MM.1S (cell line): ENCODE results near the gene MAFB.

Source experiments
- DNase-seq: peaks from one replicate; pipeline ENCODE4 v3.0.0-alpha.2; 2015
- H2AFZ ChIP-seq: fragments of 300-600 bp; sonication (generic); 2 replicates; pipeline ENCODE4 v1.6.0; 2016; ENCODE audit warnings: antibody characterized with exemption, low read length
- H3F3A ChIP-seq: fragments of 300-600 bp; sonication (generic); 2 replicates; pipeline ENCODE4 v1.6.1; 2016; ENCODE audit warnings: mild to moderate bottlenecking, antibody characterized with exemption, low read length, moderate library complexity, mixed read lengths; ENCODE audit not compliant: insufficient read depth
- H3K27ac ChIP-seq: fragments of 300-600 bp; sonication (generic); 2 replicates; pipeline ENCODE4 v1.5.1; 2016; ENCODE audit warnings: mild to moderate bottlenecking, low read length
- H3K27me3 ChIP-seq: fragments of 300-600 bp; sonication (generic); replicated peaks from 2 replicates; pipeline ENCODE4 v1.6.0; 2016; ENCODE audit warnings: low read length; ENCODE audit not compliant: insufficient read depth
- H3K36me3 ChIP-seq: fragments of 300-600 bp; sonication (generic); replicated peaks from 2 replicates; pipeline ENCODE4 v1.6.1; 2016; ENCODE audit warnings: mild to moderate bottlenecking, low read length, mixed read lengths; ENCODE audit not compliant: insufficient read depth
- H3K4me1 ChIP-seq: fragments of 300-600 bp; sonication (generic); 2 replicates; pipeline ENCODE4 v1.6.1; 2016; ENCODE audit warnings: low read length, mixed read lengths
- H3K4me2 ChIP-seq: fragments of 300-600 bp; sonication (generic); 2 replicates; pipeline ENCODE4 v1.6.0; 2016; ENCODE audit warnings: low read depth, low read length
- H3K4me3 ChIP-seq: fragments of 300-600 bp; sonication (generic); 2 replicates; pipeline ENCODE4 v1.5.1; 2016; ENCODE audit warnings: low read length, mixed read lengths
- H3K79me2 ChIP-seq: fragments of 300-600 bp; sonication (generic); 2 replicates; pipeline ENCODE4 v1.6.1; 2016; ENCODE audit warnings: mixed run types, low read length, mixed read lengths
- H3K9ac ChIP-seq: fragments of 300-600 bp; sonication (generic); 2 replicates; pipeline ENCODE4 v1.6.1; 2016; ENCODE audit warnings: low read length, mixed read lengths
- H3K9me2 ChIP-seq: fragments of 300-600 bp; sonication (generic); replicated peaks from 2 replicates; pipeline ENCODE4 v1.6.1; 2016; ENCODE audit warnings: mild to moderate bottlenecking, low read length, mixed read lengths; ENCODE audit not compliant: insufficient read depth
- H3K9me3 ChIP-seq: fragments of 300-600 bp; sonication (generic); replicated peaks from 2 replicates; pipeline ENCODE4 v1.6.1; 2016; ENCODE audit warnings: mild to moderate bottlenecking, low read length, mixed read lengths; ENCODE audit not compliant: insufficient read depth
- H4K20me1 ChIP-seq: fragments of 300-600 bp; sonication (generic); 2 replicates; pipeline ENCODE4 v1.6.1; 2016; ENCODE audit warnings: mild to moderate bottlenecking, low read length, moderate library complexity, mixed read lengths; ENCODE audit not compliant: insufficient read depth
- EZH2 ChIP-seq: fragments of 300-600 bp; sonication (generic); optimal IDR thresholded peaks from 2 replicates; pipeline ENCODE3; 2017; ENCODE audit warnings: low read depth, mild to moderate bottlenecking, antibody characterized with exemption, low read length, mixed read lengths
- EZH2phosphoT487 ChIP-seq: fragments of 300-600 bp; sonication (generic); IDR thresholded peaks from 2 replicates; pipeline ENCODE4 v1.6.1; 2018; ENCODE audit warnings: antibody characterized with exemption, low read length
- TF ChIP-seq, protein P1 (sequence below): fragments of 300-600 bp; sonication (generic); IDR thresholded peaks from 2 replicates; pipeline ENCODE4 v1.5.1; 2016; ENCODE audit warnings: antibody characterized with exemption, low read length, mixed read lengths

The MAFB gene

DNA sequence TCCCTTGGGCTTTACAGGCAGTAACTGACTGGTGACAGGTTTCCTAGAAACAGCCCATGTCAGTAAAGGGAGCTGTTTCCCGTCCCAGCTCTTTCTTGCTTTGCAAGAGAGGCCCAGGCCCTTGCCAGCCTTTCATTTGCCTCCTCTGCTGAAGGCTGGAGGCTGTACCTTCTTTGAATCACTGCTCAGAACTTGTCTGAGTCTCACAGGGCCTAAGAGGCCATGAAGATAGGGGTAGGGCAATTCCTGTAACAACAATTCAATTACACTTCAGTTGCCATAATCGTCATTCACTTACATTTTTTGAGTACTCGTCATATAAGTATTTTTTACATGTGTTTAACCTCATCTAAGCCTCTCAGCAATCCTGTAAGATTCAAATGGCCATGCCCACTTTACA, 25.9 kb upstream of the MAFB start:
- Histone ChIP-seq H3K9me2 (no peaks in the 10 kb centered on the region), H2AFZ (no peak overlapping the region)

DNA sequence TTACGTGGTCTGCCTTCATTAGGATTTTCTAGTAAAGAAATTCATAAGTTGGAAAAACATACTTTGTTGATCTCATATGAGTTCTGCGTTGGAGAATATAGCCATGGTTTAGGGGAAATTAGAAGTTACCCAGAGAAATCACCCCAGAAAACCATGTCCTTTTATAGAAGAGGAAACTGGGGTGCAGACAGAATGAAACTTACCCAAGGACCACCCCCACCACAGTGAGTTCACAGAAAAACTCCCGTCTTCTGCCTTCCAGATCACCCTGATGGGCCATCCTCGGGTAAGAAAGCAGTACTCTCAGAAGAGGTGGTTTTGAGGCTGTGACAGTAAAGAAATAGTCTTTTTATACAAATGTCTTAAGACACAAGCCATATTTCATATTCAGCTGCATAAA, 25.1 kb upstream of the MAFB start:
- no peaks in the 10 kb centered on the region for H3K36me3 ChIP-seq

More for the DNA sequence above, 25.9 kb upstream of the MAFB start:
- no peaks in the 10 kb centered on the region for H3K36me3 ChIP-seq
- no peaks in the 10 kb centered on the region for H3K27me3 ChIP-seq
- H3K4me2 ChIP-seq: no peak overlapping the region
- no peak overlapping the region for H3K4me3 ChIP-seq
- no peaks in the 10 kb centered on the region for H3K4me1 ChIP-seq
- H3K9me3 ChIP-seq: no peaks in the 10 kb centered on the region
- H3K27ac ChIP-seq: no peak overlapping the region
- no peak for TF ChIP-seq EZH2phosphoT487
- TF ChIP-seq, protein P1, sequence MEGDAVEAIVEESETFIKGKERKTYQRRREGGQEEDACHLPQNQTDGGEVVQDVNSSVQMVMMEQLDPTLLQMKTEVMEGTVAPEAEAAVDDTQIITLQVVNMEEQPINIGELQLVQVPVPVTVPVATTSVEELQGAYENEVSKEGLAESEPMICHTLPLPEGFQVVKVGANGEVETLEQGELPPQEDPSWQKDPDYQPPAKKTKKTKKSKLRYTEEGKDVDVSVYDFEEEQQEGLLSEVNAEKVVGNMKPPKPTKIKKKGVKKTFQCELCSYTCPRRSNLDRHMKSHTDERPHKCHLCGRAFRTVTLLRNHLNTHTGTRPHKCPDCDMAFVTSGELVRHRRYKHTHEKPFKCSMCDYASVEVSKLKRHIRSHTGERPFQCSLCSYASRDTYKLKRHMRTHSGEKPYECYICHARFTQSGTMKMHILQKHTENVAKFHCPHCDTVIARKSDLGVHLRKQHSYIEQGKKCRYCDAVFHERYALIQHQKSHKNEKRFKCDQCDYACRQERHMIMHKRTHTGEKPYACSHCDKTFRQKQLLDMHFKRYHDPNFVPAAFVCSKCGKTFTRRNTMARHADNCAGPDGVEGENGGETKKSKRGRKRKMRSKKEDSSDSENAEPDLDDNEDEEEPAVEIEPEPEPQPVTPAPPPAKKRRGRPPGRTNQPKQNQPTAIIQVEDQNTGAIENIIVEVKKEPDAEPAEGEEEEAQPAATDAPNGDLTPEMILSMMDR: no peak
- no peak for TF ChIP-seq EZH2
- no peak for DNase-seq
- no peaks in the 10 kb centered on the region for H4K20me1 ChIP-seq
- H3F3A ChIP-seq: no peaks in the 10 kb centered on the region
- no peaks in the 10 kb centered on the region for H3K79me2 ChIP-seq
- no peak overlapping the region for H3K9ac ChIP-seq

GRCh38 chr20:40713508-40713907, 24.5 kb upstream of the MAFB start:
- Histone ChIP-seq H3K36me3 (no peaks in the 10 kb centered on the region), H3K27ac (no peak overlapping the region), H4K20me1 (no peaks in the 10 kb centered on the region), H3K79me2 (no peaks in the 10 kb centered on the region), H3K4me2 (no peak overlapping the region), H3K4me3 (no peak overlapping the region), H3K9me2 (no peaks in the 10 kb centered on the region), H3F3A (no peaks in the 10 kb centered on the region), H3K27me3 (no peaks in the 10 kb centered on the region), H3K9ac (no peak overlapping the region), H2AFZ (no peak overlapping the region), H3K4me1 (no peaks in the 10 kb centered on the region), H3K9me3 (no peaks in the 10 kb centered on the region)
- TF ChIP-seq EZH2: no peak
- TF ChIP-seq, protein P1: no peak
- no peak for TF ChIP-seq EZH2phosphoT487
- no peak for DNase-seq

More for the DNA sequence above, 25.1 kb upstream of the MAFB start:
- Histone ChIP-seq H3K4me1 (no peaks in the 10 kb centered on the region), H3K4me2 (no peak overlapping the region), H3K27me3 (no peaks in the 10 kb centered on the region), H3K4me3 (no peak overlapping the region), H3K9ac (no peak overlapping the region), H3K27ac (no peak overlapping the region), H3F3A (no peaks in the 10 kb centered on the region), H2AFZ (no peak overlapping the region), H4K20me1 (no peaks in the 10 kb centered on the region), H3K9me3 (no peaks in the 10 kb centered on the region), H3K79me2 (no peaks in the 10 kb centered on the region), H3K9me2 (no peaks in the 10 kb centered on the region)
- TF ChIP-seq EZH2phosphoT487 (no peak), EZH2 (no peak)
- TF ChIP-seq, protein P1: no peak
- DNase-seq: no peak
